GM10847 (cell line): Measurements from ENCODE around the gene NFATC2IP.

Experiments used
- POLR2A ChIP-seq: IDR thresholded peaks from 2 replicates; pipeline ENCODE4 v1.6.1; 2011; ENCODE audit not compliant: insufficient read length; ENCODE audit errors: extremely low read depth

NFATC2IP gene

DNA sequence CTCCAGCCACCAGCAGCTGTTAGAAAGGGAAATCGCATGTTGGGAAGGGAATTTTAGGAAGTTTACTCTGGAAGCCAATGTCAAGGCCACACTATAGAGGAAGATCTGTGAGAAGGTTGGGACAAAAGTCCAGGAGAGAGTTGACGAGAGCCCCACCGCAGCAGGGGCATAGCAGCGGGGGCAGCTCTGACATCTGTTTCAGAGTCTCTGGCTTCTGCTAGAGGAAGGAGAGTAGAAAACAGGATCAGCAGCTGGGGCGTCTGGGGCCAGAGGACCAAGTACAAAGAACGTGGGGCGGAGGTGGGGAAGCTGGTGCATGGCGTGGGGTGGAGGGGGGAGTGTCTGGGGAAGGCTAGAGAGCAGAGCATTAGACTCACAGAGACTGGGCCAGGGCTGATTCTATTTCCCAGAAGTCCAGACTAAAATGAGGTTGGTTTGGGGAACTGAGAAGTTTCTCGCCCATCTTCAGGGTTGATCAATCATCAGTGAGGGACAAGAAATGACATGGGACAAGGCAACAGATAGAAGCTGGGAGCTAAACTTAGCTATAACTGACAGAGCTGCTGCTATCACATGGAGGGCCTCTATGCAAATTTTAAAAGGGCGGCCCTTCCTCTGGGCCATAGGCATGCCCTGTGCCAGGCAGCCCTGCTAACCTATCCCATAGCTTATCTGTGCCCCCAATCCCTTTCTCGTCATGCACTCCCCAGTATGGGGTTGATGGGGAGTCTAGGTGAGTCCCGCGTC lies 26.9 kb upstream of the NFATC2IP start:
- no peak for TF ChIP-seq POLR2A

DNA sequence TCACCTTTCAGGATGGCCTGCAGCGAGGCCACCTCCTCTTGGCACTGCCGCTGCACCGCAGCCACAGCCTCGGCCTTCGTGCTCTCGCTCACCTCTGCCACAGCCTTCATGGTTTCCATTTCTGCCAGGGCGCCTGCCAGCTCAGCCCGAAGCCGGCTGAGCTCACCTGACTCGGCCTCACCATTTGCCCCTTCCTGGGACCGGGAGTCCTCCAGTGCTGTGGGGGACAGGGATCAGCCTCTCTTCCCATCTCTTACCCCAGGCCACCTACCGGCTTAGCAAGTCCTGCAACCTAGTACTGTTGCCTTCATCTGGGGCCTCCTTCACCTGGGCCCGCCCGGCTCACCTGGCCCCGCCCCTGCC lies 26.4 kb upstream of the NFATC2IP start:
- TF ChIP-seq POLR2A: no peak

DNA sequence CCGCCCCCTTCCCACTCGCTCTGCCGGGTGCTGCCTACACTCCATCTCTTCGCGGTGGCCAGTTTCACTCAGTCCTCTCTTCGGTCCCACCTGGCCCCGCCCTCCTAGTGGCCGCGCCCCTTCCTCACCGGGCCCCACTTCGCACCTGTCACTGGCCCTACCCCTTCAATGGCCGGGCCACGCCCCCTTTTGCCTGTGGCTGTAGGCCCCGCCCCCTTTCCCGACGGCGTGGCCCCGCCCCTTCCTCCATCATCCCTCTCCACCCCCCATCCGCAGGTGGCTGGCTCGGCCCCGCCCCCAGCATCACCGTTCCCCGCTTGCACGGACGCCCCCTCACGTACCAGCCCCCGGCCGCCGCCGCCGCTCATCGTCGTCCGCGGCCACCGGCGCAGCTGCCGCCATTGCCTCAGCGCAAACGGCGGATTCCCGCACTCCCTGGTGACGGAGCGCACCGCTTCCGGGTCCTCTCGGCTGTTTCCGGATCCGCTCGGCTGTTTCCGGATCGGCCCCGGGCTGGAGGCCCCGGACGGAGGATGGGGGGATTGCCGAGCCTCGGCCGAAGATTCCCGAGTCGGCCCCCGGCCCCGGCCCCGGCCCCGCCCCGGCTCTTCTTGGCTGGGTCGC lies 25.9 kb upstream of the NFATC2IP start, which contains the start of gene RABEP2:
Gene RABEP2, minus strand, starts transcription at position 477 of the 624 bp plus-strand sequence. Its CDS starts 75 bp downstream, at position 402.
- TF ChIP-seq POLR2A: no peak

DNA sequence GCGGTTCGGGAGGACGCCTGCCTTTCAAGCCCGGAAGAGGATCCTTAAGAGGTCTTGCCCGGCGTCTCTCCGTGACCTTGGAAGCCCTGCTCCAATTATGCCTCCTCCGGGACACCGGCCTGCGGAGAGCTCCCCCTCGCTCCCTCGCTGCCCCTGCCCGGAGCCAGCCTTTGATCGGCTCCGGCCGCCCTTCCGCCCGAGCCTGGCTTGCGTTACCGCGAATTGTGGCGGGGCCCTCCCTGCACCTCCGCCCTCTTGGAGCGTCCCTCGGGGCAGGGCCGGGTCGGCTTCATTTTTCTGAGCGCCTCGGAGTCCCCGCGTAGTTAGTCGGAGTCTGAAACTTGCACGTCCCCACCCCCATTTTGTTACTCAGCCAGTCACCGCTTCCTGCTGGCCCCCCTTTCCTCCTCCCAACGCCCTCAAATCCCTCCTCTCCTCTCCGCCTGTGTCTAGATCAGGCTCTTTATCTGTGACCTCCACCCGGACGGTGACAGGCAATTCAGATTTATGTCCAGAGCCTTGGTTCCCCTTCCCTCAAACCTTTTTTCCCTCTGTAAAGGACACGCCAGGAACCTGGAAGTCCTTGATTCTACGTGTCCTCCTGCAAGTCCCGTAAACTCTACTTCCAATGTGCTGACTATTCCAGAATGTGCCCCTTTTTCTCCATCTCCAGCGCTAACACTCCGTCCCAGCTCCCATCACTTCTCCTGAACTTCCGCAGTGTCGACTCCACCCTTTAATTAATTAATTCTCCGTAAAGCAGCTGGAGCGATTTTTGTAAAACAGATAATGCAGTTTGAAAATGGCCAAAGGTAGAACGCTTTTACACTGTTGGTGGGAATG lies 25.1 kb upstream of the NFATC2IP start:
- peak; percentile 69 for TF ChIP-seq POLR2A

DNA sequence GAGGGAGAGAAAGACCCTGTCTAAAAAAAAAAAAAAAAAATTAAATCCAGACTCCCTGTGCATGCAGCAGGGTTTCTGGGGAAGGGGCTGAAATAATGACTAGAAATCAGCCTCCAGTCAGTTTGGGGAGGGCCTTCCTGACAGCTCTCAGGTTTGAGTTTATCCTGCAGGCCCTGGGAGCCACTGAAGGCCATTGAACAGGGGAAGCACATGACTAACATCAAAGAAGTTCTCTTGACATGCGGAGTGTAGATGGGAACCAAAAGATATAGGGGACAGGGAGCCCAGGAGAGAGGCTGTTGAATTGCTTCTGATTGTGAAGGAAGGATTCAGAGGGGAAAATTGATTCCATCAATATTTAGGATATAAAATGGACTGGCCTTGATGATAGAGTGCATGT lies 22.9 kb upstream of the NFATC2IP start:
- no peak for TF ChIP-seq POLR2A

DNA sequence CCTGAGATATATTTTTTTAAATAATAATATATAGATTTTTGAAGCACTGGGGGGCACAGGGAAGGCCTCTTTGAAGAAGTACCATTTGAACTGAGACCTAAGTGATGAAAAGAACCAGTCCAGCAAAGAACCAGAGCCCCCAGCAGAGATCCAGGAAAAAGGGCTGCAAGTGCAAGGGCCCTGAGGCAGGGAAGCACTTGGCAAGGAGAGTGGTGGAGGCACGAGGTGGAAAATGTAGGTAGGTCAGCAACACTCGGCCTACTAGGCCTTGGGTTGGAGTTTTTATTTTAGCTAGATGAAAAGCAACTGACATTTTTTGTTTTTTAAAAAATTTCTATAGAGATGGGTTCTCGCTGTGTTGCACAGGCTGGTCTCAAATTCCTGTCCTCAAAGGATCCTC lies 20.5 kb upstream of the NFATC2IP start:
- no peak for TF ChIP-seq POLR2A

DNA sequence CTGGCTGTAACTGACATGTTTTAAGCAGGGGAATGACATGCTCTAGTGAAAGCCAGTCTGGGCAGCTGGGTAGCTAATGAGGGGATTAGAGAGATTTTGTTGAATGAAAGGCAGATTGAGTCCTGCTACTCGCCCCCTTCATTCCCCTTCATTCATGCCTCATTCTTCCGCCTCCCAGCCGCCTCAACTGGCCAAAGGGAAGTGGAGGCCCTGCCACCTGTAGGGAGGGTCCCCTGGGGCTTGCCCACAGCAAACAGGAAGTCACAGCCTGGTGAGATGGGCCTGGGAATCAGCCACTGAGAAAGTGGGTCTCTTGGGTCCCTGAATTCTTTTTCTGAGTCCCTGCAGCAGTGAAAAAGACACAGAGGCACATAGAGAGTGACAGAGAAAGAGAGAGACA lies 20.1 kb upstream of the NFATC2IP start:
- TF ChIP-seq POLR2A: peak; percentile 15

DNA sequence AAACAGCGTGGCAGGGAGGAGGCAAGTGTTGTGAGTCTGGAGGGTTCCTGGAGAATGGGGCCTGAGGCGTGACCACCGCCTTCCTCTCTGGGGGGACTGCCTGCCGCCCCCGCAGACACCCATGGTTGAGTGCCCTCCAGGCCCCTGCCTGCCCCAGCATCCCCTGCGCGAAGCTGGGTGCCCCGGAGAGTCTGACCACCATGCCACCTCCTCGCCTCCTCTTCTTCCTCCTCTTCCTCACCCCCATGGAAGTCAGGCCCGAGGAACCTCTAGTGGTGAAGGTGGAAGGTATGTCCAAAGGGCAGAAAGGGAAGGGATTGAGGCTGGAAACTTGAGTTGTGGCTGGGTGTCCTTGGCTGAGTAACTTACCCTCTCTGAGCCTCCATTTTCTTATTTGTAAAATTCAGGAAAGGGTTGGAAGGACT lies 18.9 kb upstream of the NFATC2IP start, which contains the start of gene CD19:
Gene CD19, plus strand, starts transcription at position 171 of the 425 bp plus-strand sequence. Its CDS starts 30 bp downstream, at position 201.
- TF ChIP-seq POLR2A: peak; percentile 40

DNA sequence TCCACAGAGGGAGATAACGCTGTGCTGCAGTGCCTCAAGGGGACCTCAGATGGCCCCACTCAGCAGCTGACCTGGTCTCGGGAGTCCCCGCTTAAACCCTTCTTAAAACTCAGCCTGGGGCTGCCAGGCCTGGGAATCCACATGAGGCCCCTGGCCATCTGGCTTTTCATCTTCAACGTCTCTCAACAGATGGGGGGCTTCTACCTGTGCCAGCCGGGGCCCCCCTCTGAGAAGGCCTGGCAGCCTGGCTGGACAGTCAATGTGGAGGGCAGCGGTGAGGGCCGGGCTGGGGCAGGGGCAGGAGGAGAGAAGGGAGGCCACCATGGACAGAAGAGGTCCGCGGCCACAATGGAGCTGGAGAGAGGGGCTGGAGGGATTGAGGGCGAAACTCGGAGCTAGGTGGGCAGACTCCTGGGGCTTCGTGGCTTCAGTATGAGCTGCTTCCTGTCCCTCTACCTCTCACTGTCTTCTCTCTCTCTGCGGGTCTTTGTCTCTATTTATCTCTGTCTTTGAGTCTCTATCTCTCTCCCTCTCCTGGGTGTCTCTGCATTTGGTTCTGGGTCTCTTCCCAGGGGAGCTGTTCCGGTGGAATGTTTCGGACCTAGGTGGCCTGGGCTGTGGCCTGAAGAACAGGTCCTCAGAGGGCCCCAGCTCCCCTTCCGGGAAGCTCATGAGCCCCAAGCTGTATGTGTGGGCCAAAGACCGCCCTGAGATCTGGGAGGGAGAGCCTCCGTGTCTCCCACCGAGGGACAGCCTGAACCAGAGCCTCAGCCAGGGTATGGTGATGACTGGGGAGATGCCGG lies 18.2 kb upstream of the NFATC2IP start:
- no peak for TF ChIP-seq POLR2A

DNA sequence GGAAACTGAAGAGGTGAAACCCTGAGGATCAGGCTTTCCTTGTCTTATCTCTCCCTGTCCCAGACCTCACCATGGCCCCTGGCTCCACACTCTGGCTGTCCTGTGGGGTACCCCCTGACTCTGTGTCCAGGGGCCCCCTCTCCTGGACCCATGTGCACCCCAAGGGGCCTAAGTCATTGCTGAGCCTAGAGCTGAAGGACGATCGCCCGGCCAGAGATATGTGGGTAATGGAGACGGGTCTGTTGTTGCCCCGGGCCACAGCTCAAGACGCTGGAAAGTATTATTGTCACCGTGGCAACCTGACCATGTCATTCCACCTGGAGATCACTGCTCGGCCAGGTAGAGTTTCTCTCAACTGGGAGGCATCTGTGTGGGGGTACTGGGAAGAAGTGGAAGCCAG lies 17.6 kb upstream of the NFATC2IP start:
- no peak for TF ChIP-seq POLR2A

DNA sequence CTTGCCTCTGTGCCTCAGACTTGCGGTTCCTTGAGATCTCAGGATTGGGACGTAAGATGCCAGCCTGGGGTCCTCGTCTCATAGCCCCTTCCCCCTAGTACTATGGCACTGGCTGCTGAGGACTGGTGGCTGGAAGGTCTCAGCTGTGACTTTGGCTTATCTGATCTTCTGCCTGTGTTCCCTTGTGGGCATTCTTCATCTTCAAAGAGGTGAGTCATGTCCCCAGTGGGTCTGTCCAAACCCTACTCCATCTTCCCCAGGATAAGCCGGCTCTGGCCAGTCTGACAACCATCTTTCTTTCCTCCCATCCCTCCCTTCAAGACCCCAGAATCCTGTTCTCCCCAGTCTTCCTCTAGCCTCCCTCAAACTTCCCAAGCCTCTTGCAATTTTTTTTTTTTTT lies 15.4 kb upstream of the NFATC2IP start:
- no peak for TF ChIP-seq POLR2A

DNA sequence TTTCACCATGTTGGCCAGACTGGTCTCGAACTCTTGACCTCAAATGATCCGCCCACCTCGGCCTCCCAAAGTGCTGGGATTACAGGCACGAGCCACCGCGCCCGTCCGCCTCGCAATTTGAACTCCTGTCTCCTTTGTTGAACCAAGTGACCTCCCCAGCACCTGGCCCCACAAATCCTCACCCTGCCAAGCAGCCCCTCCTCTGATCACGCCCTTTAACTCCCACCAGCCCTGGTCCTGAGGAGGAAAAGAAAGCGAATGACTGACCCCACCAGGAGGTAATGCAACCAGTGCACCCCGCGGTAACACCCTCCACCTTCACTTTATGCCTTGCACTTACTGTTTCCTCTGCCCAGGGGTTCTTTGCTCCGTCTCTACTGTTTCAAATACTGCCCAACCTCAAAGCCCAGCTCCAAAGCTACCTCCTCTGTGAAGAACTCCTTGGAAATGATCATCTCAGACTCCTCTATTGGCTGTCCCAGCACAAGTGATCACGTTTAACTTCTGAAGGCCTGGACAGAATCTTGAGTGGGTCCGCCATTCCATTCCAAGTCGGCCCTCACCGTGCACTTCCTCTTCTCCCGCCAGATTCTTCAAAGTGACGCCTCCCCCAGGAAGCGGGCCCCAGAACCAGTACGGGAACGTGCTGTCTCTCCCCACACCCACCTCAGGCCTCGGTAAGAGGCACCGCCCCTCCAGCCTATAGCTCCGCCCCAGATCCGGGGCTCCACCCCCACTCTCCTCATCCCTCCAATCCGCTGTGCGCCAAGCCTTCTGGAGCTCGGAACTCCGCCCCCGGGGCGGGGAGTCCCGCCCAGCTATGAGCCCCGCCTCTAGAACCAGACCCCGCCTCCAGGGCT lies 14.6 kb upstream of the NFATC2IP start:
- no peak for TF ChIP-seq POLR2A

DNA sequence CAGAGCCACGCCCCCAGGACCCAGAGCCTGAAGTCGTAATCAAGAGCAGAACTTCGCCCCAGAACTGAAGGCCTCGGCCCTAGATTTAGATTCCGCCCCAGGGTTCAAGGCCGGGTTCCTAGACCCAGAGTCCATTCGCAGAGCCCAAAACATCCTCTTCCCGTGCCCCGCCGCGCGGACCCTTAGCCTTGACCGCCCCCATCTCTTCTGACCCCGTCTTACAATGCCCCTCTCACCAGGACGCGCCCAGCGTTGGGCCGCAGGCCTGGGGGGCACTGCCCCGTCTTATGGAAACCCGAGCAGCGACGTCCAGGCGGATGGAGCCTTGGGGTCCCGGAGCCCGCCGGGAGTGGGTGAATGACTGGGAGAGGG lies 14.0 kb upstream of the NFATC2IP start:
- no peak for TF ChIP-seq POLR2A
